Left hindlimb (tissue), 1 donor: Measurements from ENCODE around the gene RBM7.
A peak's percentile ranks its signal among the peaks of the same experiment; 100 is the strongest.

Experiments used
- DNase-seq: peaks from one replicate; pipeline ENCODE4 v3.0.0-alpha.2; 2018

The RBM7 gene

GRCh38 chr11:114400216-114400914 lies at the start of gene RBM7, which contains the start of gene C11orf71:
Gene RBM7, plus strand, starts transcription at chr11:114400666. Its CDS starts 6 bp downstream, at chr11:114400672.
Gene C11orf71, minus strand, starts transcription at chr11:114400511. Its CDS starts 180 bp downstream, at chr11:114400331.
- DNase-seq, result peak; percentile 98

GRCh38 chr11:114353443-114353842 lies 47.0 kb upstream of the RBM7 start:
- no peak for DNase-seq

GRCh38 chr11:114354076-114354475 lies 46.4 kb upstream of the RBM7 start:
- DNase-seq, result no peak

- no peak for DNase-seq
Measured at GRCh38 chr11:114358716-114359115, 41.8 kb upstream of the RBM7 start.

GRCh38 chr11:114359342-114359741 lies 41.1 kb upstream of the RBM7 start:
- no peak for DNase-seq

- DNase-seq, result no peak
Measured at GRCh38 chr11:114362326-114362725, 38.1 kb upstream of the RBM7 start.

- DNase-seq, result no peak
Measured at GRCh38 chr11:114362958-114363357, 37.5 kb upstream of the RBM7 start.

GRCh38 chr11:114366331-114367243 lies 33.9 kb upstream of the RBM7 start:
- no peak for DNase-seq

- no peak for DNase-seq
Measured at GRCh38 chr11:114367244-114367957, 33.1 kb upstream of the RBM7 start.

GRCh38 chr11:114368918-114369680 lies 31.4 kb upstream of the RBM7 start:
- no peak for DNase-seq

- no peak for DNase-seq
Measured at GRCh38 chr11:114375052-114375451, 25.4 kb upstream of the RBM7 start.

GRCh38 chr11:114377612-114378267 lies 22.7 kb upstream of the RBM7 start:
- no peak for DNase-seq

GRCh38 chr11:114379394-114380069 lies 20.9 kb upstream of the RBM7 start:
- DNase-seq, result no peak

- DNase-seq, result no peak
Measured at GRCh38 chr11:114382509-114382908, 18.0 kb upstream of the RBM7 start.

GRCh38 chr11:114384487-114384886 lies 16.0 kb upstream of the RBM7 start:
- no peak for DNase-seq

GRCh38 chr11:114386131-114386530 lies 14.3 kb upstream of the RBM7 start:
- DNase-seq, result no peak

- DNase-seq, result no peak
Measured at GRCh38 chr11:114386545-114386944, 13.9 kb upstream of the RBM7 start.

GRCh38 chr11:114392735-114393667 lies 7.5 kb upstream of the RBM7 start:
- no peak for DNase-seq

- no peak for DNase-seq
Measured at GRCh38 chr11:114395736-114396135, 4.7 kb upstream of the RBM7 start.

- no peak for DNase-seq
Measured at GRCh38 chr11:114396916-114397315, 3.5 kb upstream of the RBM7 start.
